HCT116 (cell line): ENCODE data around the gene IL1B. TPM values are rescaled to one million over a fixed set of nuclear protein-coding genes. Genes with fewer than 3 reads are reported as not detected.

Experiments
- ATAC-seq: fragments of 200-7000 bp; cut with Tn5 transposase; 2 replicates; pipeline ENCODE4 v1.9.1; 2020; ENCODE audit warnings: mild to moderate bottlenecking, moderate library complexity
- BruUV-seq: library from RNA; stranded (reverse); fragments of 400-500 nt; replicated peaks from 2 replicates; lab custom pipeline; 2021; lab: Mats Ljungman, UMichigan
- CTCF ChIA-PET: fragments of 300-600 bp; sonication (Branson Sonifier 250); formaldehyde crosslinking; loops from one replicate; lab custom pipeline; 2021; ENCODE audit warnings: antibody characterized with exemption; lab: Charles Lee
- POLR2A ChIA-PET: fragments of 300-600, 350-600 bp; sonication (Branson Sonifier 250); formaldehyde crosslinking; loops from one replicate; lab custom pipeline; 2021; ENCODE audit warnings: antibody characterized with exemption; lab: Charles Lee
- RAD21 ChIA-PET, 2 experiments: fragments of 300-600 bp; sonication (Branson Sonifier 250); formaldehyde crosslinking; loops; one replicate each; lab custom pipeline; 2023; ENCODE audit warnings: low total read pairs in 2 of 2; ENCODE audit not compliant: uncharacterized antibody in 2 of 2, unreplicated experiment in 2 of 2, low non-redundant PET in 1 of 2; lab: Charles Lee
- DNase-seq: peaks from one replicate; pipeline ENCODE4 v3.0.0-alpha.2; 2010; ENCODE audit warnings: low read depth, low spot score
- H2AFZ ChIP-seq: fragments of 200-600 bp; shearing (Covaris generic), sonication (generic); 2 replicates; pipeline ENCODE4 v1.6.1; 2017; ENCODE audit warnings: low read depth, mixed run types, mixed read lengths, antibody characterized with exemption, low read length; ENCODE audit not compliant: poor library complexity, severe bottlenecking
- H3K27ac ChIP-seq: 2 replicates; pipeline ENCODE4 v1.5.1; 2012; ENCODE audit warnings: low read depth, low read length
- H3K27me3 ChIP-seq: fragments of 200-600 bp; sonication (generic); 2 replicates; pipeline ENCODE4 v1.6.1; 2016; ENCODE audit warnings: mixed run types, low read length, mixed read lengths; ENCODE audit not compliant: insufficient read depth
- H3K36me3 ChIP-seq, 2 experiments: fragments of 200-500 bp in 1 of 2; fragments of 200-600 bp in 1 of 2; sonication (Bioruptor generic) in 1 of 2; sonication (generic) in 1 of 2; 2 replicates each; pipeline versions ENCODE4 v1.5.1 to v1.6.1; 2014 to 2016; ENCODE audit warnings: low read length in 2 of 2, inconsistent platforms in 1 of 2, mixed read lengths in 1 of 2, mixed run types in 1 of 2; ENCODE audit not compliant: insufficient read depth in 2 of 2, control insufficient read depth in 1 of 2
- H3K4me1 ChIP-seq, 2 experiments: fragments of 200-600 bp in 1 of 2; sonication (generic) in 1 of 2; 2 replicates each; pipeline versions ENCODE4 v1.5.1 to v1.6.1; 2012 to 2017; ENCODE audit warnings: low read length in 2 of 2, inconsistent platforms in 1 of 2, mild to moderate bottlenecking in 1 of 2, mixed read lengths in 1 of 2, mixed run types in 1 of 2, moderate library complexity in 1 of 2; ENCODE audit not compliant: insufficient read depth in 2 of 2, control insufficient read depth in 1 of 2
- H3K4me2 ChIP-seq: fragments of 200-600 bp; sonication (generic); 2 replicates; pipeline ENCODE4 v1.6.1; 2017; ENCODE audit warnings: mixed run types, low read length, mixed read lengths
- H3K4me3 ChIP-seq, 2 experiments: fragments of 200-600 bp in 1 of 2; sonication (generic) in 1 of 2; replicated peaks in 1 of 2; 2 replicates each; pipeline ENCODE4 v1.5.1; 2011 to 2016; ENCODE audit warnings: low read length in 2 of 2, control low read depth in 1 of 2, low read depth in 1 of 2, mild to moderate bottlenecking in 1 of 2, mixed read lengths in 1 of 2, mixed run types in 1 of 2
- H3K79me2 ChIP-seq: fragments of 200-600 bp; sonication (generic); 2 replicates; pipeline ENCODE4 v1.6.1; 2017; ENCODE audit warnings: mild to moderate bottlenecking, mixed run types, low read length, moderate library complexity, mixed read lengths; ENCODE audit not compliant: insufficient read depth
- H3K9ac ChIP-seq: fragments of 200-600 bp; sonication (generic); 2 replicates; pipeline ENCODE4 v1.6.1; 2016; ENCODE audit warnings: low read length, mixed read lengths
- H3K9me2 ChIP-seq: fragments of 200-600 bp; sonication (generic), shearing (Covaris generic); 2 replicates; pipeline ENCODE4 v1.6.1; 2017; ENCODE audit warnings: mixed run types, mild to moderate bottlenecking, moderate library complexity; ENCODE audit not compliant: insufficient read depth
- H3K9me3 ChIP-seq, 2 experiments: fragments of 200-500 bp in 1 of 2; fragments of 200-600 bp in 1 of 2; sonication (Bioruptor generic) in 1 of 2; sonication (generic) in 1 of 2; 2 replicates each; pipeline ENCODE4 v1.6.1; 2014 to 2017; ENCODE audit warnings: low read length in 2 of 2, mixed read lengths in 2 of 2, inconsistent platforms in 1 of 2, low read depth in 1 of 2, mild to moderate bottlenecking in 1 of 2, mixed run types in 1 of 2, moderate library complexity in 1 of 2; ENCODE audit not compliant: control insufficient read depth in 1 of 2, insufficient read depth in 1 of 2
- H4K20me1 ChIP-seq: fragments of 200-600 bp; sonication (generic), shearing (Covaris generic); 2 replicates; pipeline ENCODE4 v1.6.1; 2017; ENCODE audit warnings: mixed run types, mild to moderate bottlenecking, moderate library complexity; ENCODE audit not compliant: insufficient read depth
- ATF3 ChIP-seq: IDR thresholded peaks from 2 replicates; pipeline ENCODE4 v1.6.1; 2012
- CBX3 ChIP-seq: IDR thresholded peaks from 2 replicates; pipeline ENCODE4 v1.6.1; 2012; ENCODE audit warnings: low read depth
- CEBPB ChIP-seq: IDR thresholded peaks from 2 replicates; pipeline ENCODE4 v1.6.1; 2012; ENCODE audit warnings: low read depth
- CTCF ChIP-seq, 3 experiments: fragments of 200-600 bp in 1 of 3; sonication (generic) in 1 of 3; IDR thresholded peaks in 2 of 3; conservative IDR thresholded peaks in 1 of 3; 2 replicates each; pipeline ENCODE4 v1.5.1; 2012 to 2017; ENCODE audit warnings: low read depth in 2 of 3, low read length in 2 of 3, antibody characterized with exemption in 1 of 3, borderline replicate concordance in 1 of 3, control low read depth in 1 of 3, mild to moderate bottlenecking in 1 of 3, mixed read lengths in 1 of 3, mixed run types in 1 of 3, moderate library complexity in 1 of 3; ENCODE audit not compliant: insufficient read depth in 1 of 3
- ELF1 ChIP-seq: IDR thresholded peaks from 2 replicates; pipeline ENCODE4 v1.6.1; 2012; ENCODE audit warnings: low read depth, borderline replicate concordance
- EZH2 ChIP-seq: fragments of 200-600 bp; sonication (generic); IDR thresholded peaks from 2 replicates; pipeline ENCODE4 v1.6.1; 2017; ENCODE audit warnings: antibody characterized with exemption, mixed run types
- EZH2phosphoT487 ChIP-seq: fragments of 200-600 bp; IDR thresholded peaks from 2 replicates; pipeline ENCODE4 v1.6.1; 2018; ENCODE audit warnings: antibody characterized with exemption, borderline replicate concordance
- FOSL1 ChIP-seq: IDR thresholded peaks from 2 replicates; pipeline ENCODE4 v1.6.1; 2012; ENCODE audit warnings: low read depth
- MAX ChIP-seq: IDR thresholded peaks from 2 replicates; pipeline ENCODE4 v1.6.1; 2012
- POLR2A ChIP-seq: IDR thresholded peaks from 2 replicates; pipeline ENCODE4 v1.7.0; 2011; ENCODE audit warnings: borderline replicate concordance; ENCODE audit not compliant: insufficient read depth, insufficient read length; ENCODE audit errors: extremely low read depth
- POLR2AphosphoS5 ChIP-seq: IDR thresholded peaks from 2 replicates; pipeline ENCODE4 v1.6.1; 2011; ENCODE audit warnings: mild to moderate bottlenecking, low read depth, low read length, moderate library complexity
- REST ChIP-seq: IDR thresholded peaks from 2 replicates; pipeline ENCODE4 v1.6.1; 2012; ENCODE audit warnings: low read depth
- SIN3A ChIP-seq: IDR thresholded peaks from 2 replicates; pipeline ENCODE4 v1.6.1; 2012; ENCODE audit warnings: low read depth
- SRF ChIP-seq: IDR thresholded peaks from 2 replicates; pipeline ENCODE4 v1.6.1; 2012; ENCODE audit warnings: low read depth
- TCF7L2 ChIP-seq: IDR thresholded peaks from 2 replicates; pipeline ENCODE4 v1.7.0; 2011; ENCODE audit warnings: borderline replicate concordance, inconsistent platforms; ENCODE audit not compliant: insufficient read depth, insufficient read length; ENCODE audit errors: extremely low read depth
- ZFX ChIP-seq: fragments of 450-650 bp; IDR thresholded peaks from 2 replicates; pipeline ENCODE4 v1.6.1; 2017
- intact Hi-C: fragments of 100-400 bp; cut with micrococcal nuclease; formaldehyde crosslinking; loops from 2 replicates; pipeline ENCODE4 v1.10.0; 2022
- total RNA-seq: library from RNA; stranded (reverse); gene quantifications from one replicate; pipeline ENCODE4 v1.2.1, GENCODE V29; 2021; ENCODE audit not compliant: unreplicated experiment

The IL1B gene
- total RNA-seq, 1 experiment from 2014 or later = not detected

- H3K27me3 ChIP-seq = no peaks in the 10 kb centered on the region
- no TSS peak for BruUV-seq
- ATAC-seq = no peak
- H3K79me2 ChIP-seq = no peaks in the 10 kb centered on the region
- no peak overlapping the region for H3K4me2 ChIP-seq
- intact Hi-C loops = no loop called here
- ChIA-PET RAD21 (no interaction called here), POLR2A (no interaction called here), CTCF (no interaction called here)
- H3K4me1 ChIP-seq = peaks cover 0 to 4% of the 10 kb centered on the region in 2 experiments; a peak in 1 of 4 replicates
- H3K9me2 ChIP-seq = no peaks in the 10 kb centered on the region
- no peak for DNase-seq
- H4K20me1 ChIP-seq = no peaks in the 10 kb centered on the region
- no peak overlapping the region for H3K9ac ChIP-seq
- H3K9me3 ChIP-seq = no peaks in the 10 kb centered on the region
- H3K4me3 ChIP-seq = no peak overlapping the region
- H2AFZ ChIP-seq = no peak overlapping the region
- H3K36me3 ChIP-seq = no peaks in the 10 kb centered on the region
- no peak overlapping the region for H3K27ac ChIP-seq
- TF ChIP-seq EZH2 = no peak
- TF ChIP-seq MAX = no peak
- TF ChIP-seq ATF3 = no peak
- no peak for TF ChIP-seq POLR2A
- TF ChIP-seq CBX3 = no peak
- no peak for TF ChIP-seq FOSL1
- TF ChIP-seq EZH2phosphoT487 = no peak
- no peak for TF ChIP-seq REST
- no peak for TF ChIP-seq ELF1
- no peak for TF ChIP-seq POLR2AphosphoS5
- no peak for TF ChIP-seq CEBPB
- no peak for TF ChIP-seq ZFX
- TF ChIP-seq SRF = no peak
- no peak for TF ChIP-seq CTCF (IDR thresholded peaks at IDR 0.05 in 2 of 3, conservative IDR thresholded peaks at IDR 0.05 in 1 of 3; ENCODE audit: borderline replicate concordance in 1 of 3, insufficient read depth in 1 of 3, low read depth in 2 of 3, low read length in 2 of 3)
- TF ChIP-seq TCF7L2 = no peak
- no peak for TF ChIP-seq SIN3A
Measured at GRCh38 chr2:112796486-112796885, 40.1 kb downstream of the IL1B start.
